Subcutaneous preadipocyte (primary cell): ENCODE measurements around the gene DCAF4L1. TPM values are rescaled to one million over a fixed set of nuclear protein-coding genes. Genes with fewer than 3 reads are reported as not detected.

Experiments
- total RNA-seq: library from RNA; depleted of rRNA; stranded (reverse); fragments of >200 nt; gene quantifications from 2 replicates; pipeline ENCODE4 v1.2.3, GENCODE V29; 2012

DCAF4L1 gene, protein sequence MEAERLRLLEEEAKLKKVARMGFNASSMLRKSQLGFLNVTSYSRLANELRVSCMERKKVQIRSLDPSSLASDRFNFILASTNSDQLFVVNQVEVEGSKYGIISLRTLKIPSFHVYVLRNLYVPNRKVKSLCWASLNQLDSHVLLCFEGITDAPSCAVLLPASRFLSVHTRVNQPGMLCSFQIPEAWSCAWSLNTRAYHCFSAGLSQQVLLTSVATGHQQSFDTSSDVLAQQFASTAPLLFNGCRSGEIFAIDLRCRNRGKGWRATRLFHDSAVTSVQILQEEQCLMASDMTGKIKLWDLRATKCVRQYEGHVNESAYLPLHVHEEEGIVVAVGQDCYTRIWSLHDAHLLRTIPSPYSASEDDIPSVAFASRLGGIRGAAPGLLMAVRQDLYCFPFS
- under 0.01 and 0.20 TPM in 2 replicates for total RNA-seq

DNA sequence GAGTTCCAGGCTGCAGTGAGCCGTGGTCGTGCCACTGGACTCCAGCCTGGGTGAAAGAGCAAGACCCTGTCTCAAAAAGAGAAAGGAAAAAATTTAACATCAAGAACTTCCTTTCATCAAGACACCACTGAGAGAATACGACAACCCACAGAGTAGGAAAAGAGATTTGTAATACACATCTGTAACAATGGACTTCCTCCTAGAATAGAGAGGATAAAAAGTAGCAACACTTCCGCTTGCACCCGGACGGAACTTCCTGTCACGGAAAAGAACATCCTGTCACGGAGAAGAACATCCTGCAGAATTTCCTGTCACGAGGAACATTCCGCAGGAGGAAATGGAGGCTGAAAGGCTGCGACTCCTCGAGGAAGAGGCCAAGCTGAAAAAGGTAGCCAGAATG, at the start of gene DCAF4L1:
Gene DCAF4L1, plus strand, starts transcription at position 301 of the 400 bp plus-strand sequence. Its CDS starts 37 bp downstream, at position 338.

DNA sequence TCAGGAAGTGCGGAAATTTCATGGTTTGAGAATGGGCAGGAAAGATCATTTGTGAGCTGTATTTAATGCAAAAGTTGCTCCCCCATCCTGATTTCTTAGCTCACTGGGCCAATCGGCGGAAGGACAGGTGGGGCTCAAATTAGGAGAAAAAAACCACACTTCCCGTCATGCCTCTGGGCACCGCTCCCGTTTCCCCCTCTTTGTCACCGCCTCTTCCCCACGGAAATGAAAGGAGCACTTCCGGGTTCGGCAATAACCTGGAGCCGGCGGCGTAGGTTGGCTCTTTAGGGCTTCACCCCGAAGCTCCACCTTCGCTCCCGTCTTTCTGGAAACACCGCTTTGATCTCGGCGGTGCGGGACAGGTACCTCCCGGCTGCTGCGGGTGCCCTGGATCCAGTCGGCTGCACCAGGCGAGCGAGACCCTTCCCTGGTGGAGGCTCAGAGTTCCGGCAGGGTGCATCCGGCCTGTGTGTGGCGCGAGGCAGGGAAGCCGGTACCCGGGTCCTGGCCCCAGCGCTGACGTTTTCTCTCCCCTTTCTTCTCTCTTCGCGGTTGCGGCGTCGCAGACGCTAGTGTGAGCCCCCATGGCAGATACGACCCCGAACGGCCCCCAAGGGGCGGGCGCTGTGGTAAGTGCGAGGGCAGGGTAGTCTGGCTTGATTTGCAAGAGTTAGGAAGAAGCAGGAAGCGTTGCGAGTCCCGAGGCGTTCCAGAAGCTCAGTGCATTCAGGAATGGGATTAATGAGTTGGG, 46.5 kb upstream of the DCAF4L1 start, which contains the start of gene TMEM33:
Gene TMEM33, plus strand, starts transcription at position 529 of the 751 bp plus-strand sequence. Its CDS starts 56 bp downstream, at position 585.

GRCh38 chr4:41990365-41991111, 9.0 kb downstream of the DCAF4L1 start, which contains the start of gene SLC30A9:
TSS of gene SLC30A9 (plus strand) at chr4:41990530. CDS start at chr4:41990652, 122 bp downstream.

Other genes with a start within 250 kb of the DCAF4L1 start
- not detected in 2 replicates for gene PHOX2B, start 233.0 kb upstream of the DCAF4L1 start, total RNA-seq
- 52.5 and 76.6 TPM in 2 replicates for gene TMEM33, start 46.3 kb upstream of the DCAF4L1 start, total RNA-seq
- gene SLC30A9, start 8.8 kb downstream of the DCAF4L1 start, total RNA-seq = 53.3 and 64.9 TPM in 2 replicates
- not detected in 2 replicates for gene BEND4, start 170.9 kb downstream of the DCAF4L1 start, total RNA-seq